Thoracic aorta (tissue), 2 donors: ENCODE results near the gene UTP3. TPM values are rescaled to one million over a fixed set of nuclear protein-coding genes. Genes with fewer than 3 reads are reported as not detected.

Source experiments
- ATAC-seq: fragments of 150-250 bp; one replicate; pipeline ENCODE4 v1.8.0; 2017; ENCODE audit warnings: low read depth; ENCODE audit not compliant: insufficient number of reproducible peaks, low FRiP score
- DNase-seq: peaks from one replicate; pipeline ENCODE4 v3.0.0-alpha.2; 2020; ENCODE audit warnings: low spot score
- H3K27ac ChIP-seq, 2 donors: fragments of 200-600 bp; sonication (generic); 1 replicate in 1 of 2; 2 replicates in 1 of 2; pipeline ENCODE4 v1.5.1; 2016; ENCODE audit warnings: mild to moderate bottlenecking in 2 of 2, moderate library complexity in 2 of 2
- H3K27me3 ChIP-seq: fragments of 200-600 bp; sonication (generic); replicated peaks from 2 replicates; pipeline ENCODE4 v1.6.0; 2016; ENCODE audit warnings: mild to moderate bottlenecking; ENCODE audit not compliant: insufficient read depth
- H3K36me3 ChIP-seq: fragments of 200-600 bp; sonication (generic); one replicate; pipeline ENCODE4 v1.5.1; 2016
- H3K4me1 ChIP-seq, 2 donors: fragments of 200-600 bp; sonication (generic); 1 replicate in 1 of 2; 2 replicates in 1 of 2; pipeline versions ENCODE4 v1.5.1 to v1.6.0; 2016; ENCODE audit warnings: low read depth in 2 of 2, mild to moderate bottlenecking in 1 of 2; ENCODE audit not compliant: control insufficient read depth in 1 of 2
- H3K4me3 ChIP-seq: fragments of 200-600 bp; sonication (generic); 2 replicates; pipeline ENCODE4 v1.5.1; 2016; ENCODE audit warnings: mild to moderate bottlenecking
- H3K9me3 ChIP-seq: fragments of 200-600 bp; sonication (generic); 2 replicates; pipeline ENCODE4 v1.5.1; 2016
- CTCF ChIP-seq: fragments of 200-600 bp; sonication (generic); IDR thresholded peaks from one replicate; pipeline ENCODE4 v1.5.1; 2019; ENCODE audit warnings: antibody characterized with exemption
- total RNA-seq, 2 donors: library from RNA; depleted of rRNA; stranded (reverse); fragments of >200 nt; gene quantifications; one replicate each; pipeline versions ENCODE4 v1.1.0 to v1.2.3, GENCODE V29; 2016

UTP3 gene
- total RNA-seq, 2 donors from 2014 or later, result 15.2 to 32.6 TPM

- H3K27ac ChIP-seq, result peak overlapping the region; percentile 94 to 97
- TF ChIP-seq CTCF, result no peak
- no peaks in the 10 kb centered on the region for H3K27me3 ChIP-seq
Measured at GRCh38 chr4:70706516-70706915, 18.2 kb downstream of the UTP3 start.

GRCh38 chr4:70709611-70710205 lies 21.4 kb downstream of the UTP3 start:
- no peak overlapping the region for H3K27ac ChIP-seq
- no peaks in the 10 kb centered on the region for H3K36me3 ChIP-seq
- DNase-seq (no peak), ATAC-seq (no peak)
- H3K27me3 ChIP-seq, result no peaks in the 10 kb centered on the region
- H3K4me1 ChIP-seq, result peaks cover 10 to 22% of the 10 kb centered on the region in 2 donors
- no peaks in the 10 kb centered on the region for H3K9me3 ChIP-seq
- TF ChIP-seq CTCF, result no peak
- H3K4me3 ChIP-seq, result no peak overlapping the region

More at GRCh38 chr4:70706516-70706915, 18.2 kb downstream of the UTP3 start:
- H3K36me3 ChIP-seq, result no peaks in the 10 kb centered on the region
- H3K4me3 ChIP-seq, result peak overlapping the region; percentile 92
- ATAC-seq, result no peak
- H3K9me3 ChIP-seq, result no peaks in the 10 kb centered on the region
- no peak for DNase-seq
- H3K4me1 ChIP-seq, result peaks cover 10 to 15% of the 10 kb centered on the region in 2 donors

GRCh38 chr4:70711599-70711998 lies 23.3 kb downstream of the UTP3 start:
- Histone ChIP-seq H3K4me1 (peaks cover 5 to 15% of the 10 kb centered on the region in 2 donors), H3K4me3 (no peak overlapping the region), H3K27me3 (no peaks in the 10 kb centered on the region), H3K36me3 (no peaks in the 10 kb centered on the region), H3K9me3 (no peaks in the 10 kb centered on the region), H3K27ac (no peak overlapping the region)
- ATAC-seq (no peak), DNase-seq (no peak)
- no peak for TF ChIP-seq CTCF

- H3K27ac ChIP-seq, result no peak overlapping the region
- no peaks in the 10 kb centered on the region for H3K27me3 ChIP-seq
- no peaks in the 10 kb centered on the region for H3K36me3 ChIP-seq
- no peaks in the 10 kb centered on the region for H3K9me3 ChIP-seq
- DNase-seq (no peak), ATAC-seq (no peak)
- H3K4me1 ChIP-seq, result peaks cover 0 to 10% of the 10 kb centered on the region in 2 donors
- H3K4me3 ChIP-seq, result no peak overlapping the region
- no peak for TF ChIP-seq CTCF
Measured at GRCh38 chr4:70712150-70712549, 23.8 kb downstream of the UTP3 start.

GRCh38 chr4:70712604-70713452 lies 24.5 kb downstream of the UTP3 start:
- Histone ChIP-seq H3K36me3 (no peaks in the 10 kb centered on the region), H3K4me1 (peaks cover 0 to 7% of the 10 kb centered on the region in 2 donors), H3K4me3 (no peak overlapping the region), H3K27ac (no peak overlapping the region), H3K9me3 (no peaks in the 10 kb centered on the region), H3K27me3 (no peaks in the 10 kb centered on the region)
- TF ChIP-seq CTCF, result no peak
- DNase-seq (no peak), ATAC-seq (no peak)
